ENCODE results near the gene USP32. TPM values are rescaled to one million over a fixed set of nuclear protein-coding genes. Genes with fewer than 3 reads are reported as not detected.

Gene USP32
- total and polyA plus RNA-seq, 2 donors (not counting 3 experiments of a cell fraction or from before 2014, with no cell fraction given): 15.7 to 52.9 TPM

- Histone ChIP-seq H3K9me3 (replicated peaks; ENCODE audit: control insufficient read depth, insufficient read depth, low read length) (no peaks in the 10 kb centered on the region), H3K9ac (replicated peaks; ENCODE audit: extremely low read depth, insufficient read depth, low read length) (no peak overlapping the region), H2AFZ (ENCODE audit: low read depth, low read length) (no peak overlapping the region), H3K36me3 (ENCODE audit: control insufficient read depth in 2 of 2, extremely low read depth in 1 of 2, insufficient read depth in 2 of 2, low read length in 2 of 2) (no peaks in the 10 kb centered on the region), H3K4me1 (ENCODE audit: control insufficient read depth, extremely low read depth, insufficient read depth, low read length) (peaks cover 9% of the 10 kb centered on the region), H3K9me1 (replicated peaks; ENCODE audit: control insufficient read depth, extremely low read depth, insufficient read depth, low read length) (no peaks in the 10 kb centered on the region), H3K4me3 (replicated peaks in 1 of 3; ENCODE audit: insufficient read depth in 1 of 3, low read depth in 1 of 3, low read length in 3 of 3) (no peak overlapping the region), H3K27ac (ENCODE audit: insufficient read depth, low read depth, low read length) (no peak overlapping the region), H3K4me2 (ENCODE audit: insufficient read depth, low read length) (no peak overlapping the region), H4K20me1 (replicated peaks; ENCODE audit: control insufficient read depth, extremely low read depth, insufficient read depth, low read length) (no peaks in the 10 kb centered on the region), H3K79me2 (ENCODE audit: control insufficient read depth, insufficient read depth, low read length) (peaks cover 4% of the 10 kb centered on the region), H3K27me3 (ENCODE audit: control insufficient read depth in 2 of 2, insufficient read depth in 2 of 2, low read length in 2 of 2) (no peaks in the 10 kb centered on the region)
- no TSS peak for BruUV-seq (replicated peaks)
- CTCF ChIA-PET: interaction anchor here (0.9 to 2.5 kb wide), 3 partner anchors 9 to 165 kb away, joined by 3 to 9 read pairs (median 7); no protein-coding TSS in a partner anchor
- dilution Hi-C loops (cut with MboI; ENCODE audit: extremely low pct_ligation_motif_present, low sequenced_read_pairs): no loop called here
- DNase-seq (ENCODE audit: low read depth, low spot score) (no peak), FAIRE-seq (no peak)
- TF ChIP-seq EZH2 (IDR thresholded peaks at IDR 0.05; ENCODE audit: borderline replicate concordance, low read depth, low read length, severe bottlenecking) (no peak), POLR2AphosphoS5 (IDR thresholded peaks at IDR 0.05; ENCODE audit: insufficient read depth, low read depth, low read length) (no peak), JUN (IDR thresholded peaks at IDR 0.05; ENCODE audit: borderline replicate concordance, insufficient read depth, insufficient read length, low read depth) (no peak), CTCF (IDR thresholded peaks at IDR 0.05; ENCODE audit: extremely low read depth in 1 of 2, insufficient read depth in 1 of 2, low read depth in 1 of 2, low read length in 2 of 2) (no peak), FOS (IDR thresholded peaks at IDR 0.05; ENCODE audit: borderline replicate concordance, insufficient read depth, low read length) (no peak), POLR2A (IDR thresholded peaks at IDR 0.05; ENCODE audit: low read depth, low read length) (no peak), GATA2 (IDR thresholded peaks at IDR 0.05; ENCODE audit: insufficient read depth, insufficient read length, low read depth, low read length) (no peak), MYC (IDR thresholded peaks at IDR 0.05; ENCODE audit: low read depth, low read length) (no peak), MAX (IDR thresholded peaks at IDR 0.05; ENCODE audit: insufficient read depth, insufficient read length) (no peak)
- intact Hi-C loops (cut with micrococcal nuclease): loop anchor here (10.0 kb wide), 1 partner anchor 252 kb away; the partner anchor contains the start of gene CA4
- POLR2A ChIA-PET: no interaction called here
Measured at GRCh38 chr17:60396412-60396811, 4.5 kb upstream of the USP32 start.

All from endothelial cell of umbilical vein (primary cell).